IPS-15b (cell line): ENCODE data around the gene OPALIN.
"Not testable (repeated sequence)": the region's sequence is repeated elsewhere in the genome, so short reads cannot be mapped to it uniquely, and the experiment has no call there.

Experiments
- H3K27me3 ChIP-seq: one replicate; pipeline ENCODE4 v1.6.1; 2013; ENCODE audit warnings: low read length; ENCODE audit not compliant: control insufficient read depth, insufficient read depth
- H3K36me3 ChIP-seq: one replicate; pipeline ENCODE4 v1.6.1; 2013; ENCODE audit warnings: low read length; ENCODE audit not compliant: control insufficient read depth, insufficient read depth
- H3K4me1 ChIP-seq: one replicate; pipeline ENCODE4 v1.6.1; 2013; ENCODE audit warnings: mild to moderate bottlenecking, low read length; ENCODE audit not compliant: control insufficient read depth, insufficient read depth
- H3K4me3 ChIP-seq: one replicate; pipeline ENCODE4 v1.5.1; 2013; ENCODE audit warnings: low read depth, low read length
- H3K9ac ChIP-seq: one replicate; pipeline ENCODE4 v1.6.1; 2013; ENCODE audit warnings: low read depth, mild to moderate bottlenecking, low read length
- H3K9me3 ChIP-seq: one replicate; pipeline ENCODE4 v1.6.1; 2013; ENCODE audit warnings: mild to moderate bottlenecking, low read length; ENCODE audit not compliant: control insufficient read depth, insufficient read depth

OPALIN gene

DNA sequence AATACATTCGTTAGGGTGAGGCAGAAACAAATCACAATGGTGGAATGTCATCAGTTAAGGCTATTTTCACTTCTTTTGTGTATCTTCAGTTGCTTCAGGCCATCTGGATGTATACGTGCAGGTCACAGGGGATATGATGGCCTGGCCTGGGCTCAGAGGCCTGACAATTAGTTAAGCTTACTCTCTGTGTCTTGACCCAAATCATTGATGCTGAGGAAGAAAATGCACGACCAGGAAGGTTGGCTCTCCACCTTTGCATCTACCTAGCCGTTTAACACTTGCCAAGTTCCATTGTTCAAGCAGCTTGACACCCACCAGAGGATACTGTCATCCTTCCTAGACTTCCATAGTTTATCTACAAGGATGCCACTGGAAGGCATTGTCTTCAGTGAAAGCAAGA is 49.9 kb downstream of the OPALIN start:
- not testable (repeated sequence) for H3K9ac ChIP-seq

DNA sequence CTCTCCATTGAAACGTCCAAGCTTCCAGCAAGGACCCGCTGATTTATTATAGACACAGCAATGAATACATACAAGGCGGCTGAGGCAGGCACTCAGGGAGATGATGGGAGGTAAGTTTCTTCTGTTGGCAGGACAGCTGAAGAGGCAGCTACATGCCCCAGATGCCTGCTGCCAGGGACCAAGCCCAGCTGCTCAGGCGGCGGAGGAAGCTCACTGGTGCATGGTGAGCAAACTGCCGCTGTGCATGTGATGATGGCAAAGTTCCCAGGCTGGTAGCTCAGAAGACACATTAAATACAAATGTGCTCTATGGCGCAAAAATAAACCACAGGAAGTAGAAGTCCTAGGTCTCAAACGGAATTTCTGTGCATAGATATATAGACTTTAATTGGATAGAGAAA is 52.3 kb downstream of the OPALIN start:
- Histone ChIP-seq H3K27me3 (no peaks in the 10 kb centered on the region), H3K4me3 (no peak overlapping the region), H3K9ac (no peak overlapping the region), H3K9me3 (no peaks in the 10 kb centered on the region), H3K36me3 (no peaks in the 10 kb centered on the region), H3K4me1 (peaks cover 31% of the 10 kb centered on the region)

More for the DNA sequence above, 49.9 kb downstream of the OPALIN start:
- not testable (repeated sequence) for H3K9me3 ChIP-seq, H3K36me3 ChIP-seq, H3K4me3 ChIP-seq, H3K27me3 ChIP-seq
- peaks cover 35% of the 10 kb centered on the region for H3K4me1 ChIP-seq

DNA sequence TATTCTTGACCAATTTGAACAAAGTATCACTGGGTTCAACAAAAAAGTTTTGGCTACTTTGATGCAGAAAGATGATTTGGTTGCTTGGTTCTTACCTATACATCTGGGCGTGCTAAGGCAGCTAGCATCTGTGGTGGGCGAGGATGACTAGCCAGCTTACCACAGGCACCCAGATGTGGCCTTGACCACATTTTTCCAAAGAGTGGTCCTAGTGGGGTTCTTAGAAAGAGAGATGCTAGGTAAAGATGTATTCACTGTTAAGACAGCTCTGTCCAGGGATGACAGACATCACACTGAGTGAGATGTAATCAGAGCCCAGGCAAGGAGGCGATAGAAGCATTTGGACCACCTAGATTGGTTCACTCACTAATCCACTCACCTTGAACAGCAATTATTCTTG is 53.8 kb downstream of the OPALIN start:
- Histone ChIP-seq H3K4me1 (peaks cover 16% of the 10 kb centered on the region), H3K27me3 (no peaks in the 10 kb centered on the region), H3K9me3 (no peaks in the 10 kb centered on the region), H3K9ac (no peak overlapping the region), H3K4me3 (no peak overlapping the region), H3K36me3 (no peaks in the 10 kb centered on the region)

DNA sequence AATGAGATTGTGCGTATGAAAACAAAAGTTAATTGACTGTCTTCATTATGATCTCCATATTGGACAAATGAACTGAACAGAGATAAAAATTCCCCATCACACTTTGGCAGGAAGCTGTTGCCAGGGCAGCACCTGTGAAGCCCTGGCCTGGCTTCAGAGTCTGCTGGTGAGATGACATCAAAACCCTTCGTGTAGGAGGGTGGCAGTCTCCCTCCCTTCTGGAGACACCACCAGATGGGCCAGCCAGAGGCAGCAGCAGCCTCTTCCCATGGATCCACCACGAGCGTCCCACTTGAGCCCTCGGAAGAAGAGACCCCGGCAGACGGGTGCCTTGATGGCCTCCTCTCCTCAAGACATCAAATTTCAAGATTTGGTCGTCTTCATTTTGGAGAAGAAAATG is 54.6 kb downstream of the OPALIN start, which contains the start of gene DNTT:
Gene DNTT (plus strand): TSS at position 205 of the 400 bp plus-strand sequence. CDS start 64 bp downstream, at position 269.
- no peaks in the 10 kb centered on the region for H3K9me3 ChIP-seq
- no peaks in the 10 kb centered on the region for H3K36me3 ChIP-seq
- H3K4me3 ChIP-seq = no peak within 1 kb of the TSS
- H3K27me3 ChIP-seq = no peaks in the 10 kb centered on the region
- H3K4me1 ChIP-seq = peaks cover 11% of the 10 kb centered on the region
- H3K9ac ChIP-seq = no peak within 1 kb of the TSS

DNA sequence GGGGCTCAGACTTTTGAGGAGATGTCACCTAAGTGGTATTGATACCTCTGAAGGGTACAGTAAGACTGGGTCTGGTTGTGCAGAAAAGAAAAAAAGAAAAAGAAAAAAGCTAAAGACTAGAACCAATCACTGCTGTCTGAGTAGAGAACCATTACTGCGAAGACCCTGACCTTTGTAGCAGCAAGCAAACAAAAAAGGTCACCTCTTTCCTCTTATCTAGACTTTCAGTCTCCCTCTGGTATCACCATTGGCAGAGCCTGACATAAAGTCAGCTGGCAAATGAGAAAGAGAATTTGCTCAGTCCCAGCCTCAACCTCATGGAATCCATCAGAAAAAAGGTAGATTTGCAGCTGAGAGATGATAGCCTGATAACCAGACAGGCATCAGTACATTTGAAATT is 57.2 kb downstream of the OPALIN start:
- Histone ChIP-seq H3K9ac (no peak overlapping the region), H3K27me3 (no peaks in the 10 kb centered on the region), H3K4me1 (no peaks in the 10 kb centered on the region), H3K4me3 (no peak overlapping the region), H3K36me3 (no peaks in the 10 kb centered on the region), H3K9me3 (no peaks in the 10 kb centered on the region)

DNA sequence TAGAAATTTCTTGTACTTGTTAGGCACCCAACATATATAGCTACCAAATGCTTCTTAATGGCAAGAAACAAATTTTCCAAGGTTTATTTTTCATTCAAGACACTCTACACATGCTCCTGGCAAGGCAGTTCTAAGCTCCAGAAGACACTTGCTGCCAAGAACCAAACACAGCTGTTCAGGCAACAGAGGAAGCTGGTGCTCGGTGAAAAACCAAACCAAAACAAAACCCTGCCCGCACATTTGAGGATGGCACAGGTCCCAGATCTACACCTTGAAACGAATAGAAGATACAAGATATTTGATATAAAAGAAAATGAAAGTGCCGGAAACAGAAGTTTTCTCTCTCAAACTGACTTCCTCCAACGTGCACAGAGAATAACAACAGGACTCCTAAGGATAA is 59.4 kb downstream of the OPALIN start:
- Histone ChIP-seq H3K9ac (no peak overlapping the region), H3K36me3 (no peaks in the 10 kb centered on the region), H3K27me3 (no peaks in the 10 kb centered on the region), H3K9me3 (no peaks in the 10 kb centered on the region), H3K4me3 (no peak overlapping the region), H3K4me1 (no peaks in the 10 kb centered on the region)

DNA sequence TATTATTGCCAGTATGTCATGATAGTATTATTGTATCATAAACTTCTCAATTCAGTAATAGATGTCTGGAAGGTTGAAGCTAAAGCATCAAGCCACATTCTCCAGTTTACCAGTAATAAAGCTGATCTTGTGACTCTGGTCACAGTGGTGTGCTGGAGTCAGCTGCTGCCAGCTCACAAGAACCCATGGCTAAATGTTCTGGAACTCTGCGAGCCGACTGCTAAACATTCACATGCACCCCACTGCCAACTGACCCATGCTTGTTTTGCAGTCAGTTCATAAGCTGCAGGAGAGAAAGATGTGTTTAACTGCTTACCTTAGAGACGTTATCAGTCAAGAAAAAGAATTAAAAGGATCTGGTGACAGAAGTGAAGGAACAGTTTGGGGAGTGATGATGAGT is 60.4 kb downstream of the OPALIN start:
- no peak overlapping the region for H3K9ac ChIP-seq
- H3K27me3 ChIP-seq = no peaks in the 10 kb centered on the region
- no peaks in the 10 kb centered on the region for H3K4me1 ChIP-seq
- H3K4me3 ChIP-seq = no peak overlapping the region
- no peaks in the 10 kb centered on the region for H3K36me3 ChIP-seq
- no peaks in the 10 kb centered on the region for H3K9me3 ChIP-seq

DNA sequence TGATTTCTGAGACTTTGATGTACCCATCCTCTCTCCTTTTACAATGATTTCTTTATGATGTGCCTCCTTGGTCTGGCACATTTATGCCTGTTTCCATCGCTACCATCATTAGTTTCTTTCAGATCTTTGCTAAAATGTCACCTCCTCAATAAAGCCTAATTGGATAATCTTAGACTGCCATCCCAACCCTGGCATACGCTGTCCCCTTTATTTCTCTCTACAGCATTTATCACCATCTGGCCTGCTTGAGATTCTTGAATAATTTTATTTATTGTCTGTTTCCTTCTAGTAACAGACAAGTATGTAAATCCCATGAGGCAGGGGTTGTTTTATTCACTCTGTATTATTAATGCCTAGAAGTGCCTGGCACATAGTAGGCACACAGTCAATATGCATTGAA is 61.3 kb downstream of the OPALIN start:
- Histone ChIP-seq H3K9me3 (no peaks in the 10 kb centered on the region), H3K4me3 (no peak overlapping the region), H3K27me3 (no peaks in the 10 kb centered on the region), H3K4me1 (no peaks in the 10 kb centered on the region), H3K9ac (no peak overlapping the region), H3K36me3 (no peaks in the 10 kb centered on the region)

DNA sequence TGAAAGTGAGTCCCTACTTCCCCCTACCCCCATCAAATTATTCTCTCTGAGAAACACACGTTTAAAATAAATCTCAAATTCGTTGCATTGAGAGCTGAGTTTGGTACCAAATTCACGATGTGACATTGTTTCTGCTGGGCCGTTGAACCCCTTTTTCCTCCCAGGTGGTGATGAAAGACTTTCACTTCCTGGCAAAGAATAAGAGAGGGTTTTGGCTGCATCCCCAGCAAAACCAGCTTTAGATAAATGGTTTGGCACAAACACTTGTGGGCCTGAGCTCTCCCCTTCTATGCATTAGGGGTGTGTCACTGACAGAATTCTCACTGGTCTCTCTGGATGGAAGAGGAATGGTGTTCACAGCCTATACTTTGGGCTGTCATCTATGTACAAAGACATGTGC is 63.3 kb downstream of the OPALIN start:
- H3K27me3 ChIP-seq = no peaks in the 10 kb centered on the region
- no peak overlapping the region for H3K9ac ChIP-seq
- no peaks in the 10 kb centered on the region for H3K4me1 ChIP-seq
- H3K9me3 ChIP-seq = no peaks in the 10 kb centered on the region
- no peaks in the 10 kb centered on the region for H3K36me3 ChIP-seq
- H3K4me3 ChIP-seq = no peak overlapping the region
